GM18526 (cell line): ENCODE measurements around the gene NR6A1.

ENCODE experiments used
- POLR2A ChIP-seq: IDR thresholded peaks from 3 replicates; pipeline ENCODE4 v1.6.1; 2011; ENCODE audit not compliant: insufficient read length; ENCODE audit errors: extremely low read depth

NR6A1 gene

DNA sequence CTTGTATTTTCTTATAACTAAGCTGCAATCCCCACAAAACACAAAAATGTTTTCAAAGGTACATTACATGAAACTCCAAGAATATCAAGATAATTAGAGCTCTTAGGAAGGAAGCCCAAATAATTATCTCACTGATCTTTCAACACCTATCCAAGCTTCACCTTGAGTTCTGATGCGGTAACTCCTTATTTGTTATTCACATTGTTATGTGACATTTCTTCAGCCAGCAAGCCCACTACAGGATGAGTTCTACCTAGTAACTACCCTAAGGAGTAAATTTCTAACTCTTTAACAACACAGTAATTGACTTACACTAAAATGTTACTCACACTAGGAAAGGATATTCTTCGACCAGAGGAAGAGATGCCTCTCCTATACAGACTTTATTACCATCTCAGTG, 9.9 kb downstream of the NR6A1 start:
- no peak for TF ChIP-seq POLR2A

DNA sequence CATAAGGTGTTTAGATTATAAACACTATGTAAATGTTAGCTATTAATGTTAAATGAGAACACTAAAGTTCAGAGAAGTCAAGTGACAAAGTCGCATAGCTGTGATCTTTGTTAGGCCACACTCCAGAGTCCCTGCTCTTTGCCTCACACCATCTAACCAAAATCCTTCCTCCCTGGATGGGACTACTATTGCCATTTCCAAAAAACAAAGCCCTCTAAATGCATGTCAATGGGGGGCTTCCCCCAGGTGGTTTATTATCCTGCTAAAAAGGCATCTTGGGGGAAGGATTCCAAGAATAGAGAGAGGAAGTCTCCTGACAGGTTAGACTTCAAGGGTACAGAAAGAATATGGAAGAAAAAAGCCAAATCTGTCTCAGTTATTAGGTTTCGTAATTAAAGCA, 10.4 kb downstream of the NR6A1 start:
- no peak for TF ChIP-seq POLR2A

DNA sequence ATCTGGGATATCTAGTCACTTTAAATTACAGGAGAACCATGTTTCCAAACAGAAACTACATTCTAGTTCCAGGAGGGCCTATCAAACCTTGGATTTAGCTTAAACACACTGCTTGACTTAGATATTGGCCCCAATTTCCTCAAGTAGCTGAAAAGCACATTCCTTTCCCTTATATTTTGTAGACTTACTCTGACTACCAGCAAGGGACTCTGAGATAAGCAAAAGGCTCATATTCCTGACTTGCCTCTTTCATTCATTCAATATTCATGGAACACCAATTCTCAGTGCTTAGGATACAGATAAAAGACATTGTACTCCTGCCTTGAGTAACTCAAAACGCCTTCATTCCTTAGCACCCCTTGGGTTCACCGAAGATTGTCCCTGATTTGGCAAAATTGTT, 11.8 kb downstream of the NR6A1 start:
- no peak for TF ChIP-seq POLR2A

DNA sequence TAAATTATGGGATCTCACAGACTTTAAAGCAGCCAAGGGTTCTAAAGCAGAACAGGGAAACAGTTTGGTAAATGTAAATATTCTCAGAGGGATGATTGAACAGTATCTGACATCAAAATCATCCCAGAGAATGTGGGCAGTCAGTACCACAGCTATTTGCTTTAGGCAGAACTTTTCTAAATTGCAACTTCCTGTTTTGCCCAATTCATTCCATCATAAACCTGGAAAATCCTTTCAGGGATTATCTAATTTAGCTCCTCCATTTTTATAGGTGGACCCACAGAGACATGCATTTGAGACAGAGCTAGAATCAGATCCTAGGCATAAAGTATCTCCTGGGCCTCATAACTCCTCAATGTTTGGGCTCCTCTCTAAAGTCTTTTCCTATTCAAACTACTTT, 12.4 kb downstream of the NR6A1 start:
- no peak for TF ChIP-seq POLR2A

DNA sequence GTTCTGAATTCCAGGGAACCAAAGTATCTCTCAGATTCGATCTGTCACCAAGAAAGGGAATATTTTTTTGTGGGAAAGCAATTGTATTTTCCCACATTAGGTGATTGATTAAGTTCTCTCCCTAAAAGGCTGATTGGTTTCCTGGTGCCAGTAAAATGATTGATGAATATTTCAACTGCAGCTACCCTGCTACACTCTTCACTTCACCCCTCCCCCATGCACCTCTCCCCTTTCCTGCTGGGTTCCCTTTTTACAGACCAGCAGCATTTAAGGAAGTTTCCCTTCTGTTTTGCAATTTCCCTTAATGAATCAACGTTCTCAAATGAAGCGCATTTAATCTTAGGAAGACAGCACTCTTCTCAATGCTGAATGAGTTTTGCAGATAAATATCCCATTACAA, 13.1 kb downstream of the NR6A1 start:
- TF ChIP-seq POLR2A: no peak

DNA sequence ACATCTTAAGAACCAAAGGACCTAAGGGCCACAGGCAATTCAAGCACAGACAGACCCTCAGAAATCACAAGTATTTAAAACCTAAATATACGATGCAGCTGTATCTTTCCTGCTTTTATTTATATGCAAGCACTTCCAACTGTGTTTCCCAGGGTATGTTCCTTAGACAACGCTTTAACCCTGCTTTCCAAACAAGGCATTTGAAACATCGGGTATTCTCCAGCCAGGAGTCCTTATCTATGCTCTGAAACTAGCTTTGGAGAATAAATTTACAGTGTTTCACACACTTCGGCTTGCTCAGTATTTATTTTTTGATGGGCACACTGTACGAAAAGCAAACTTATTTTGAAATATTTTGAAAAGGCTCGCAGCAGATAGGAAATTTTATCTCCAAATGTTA, 13.5 kb downstream of the NR6A1 start:
- no peak for TF ChIP-seq POLR2A

DNA sequence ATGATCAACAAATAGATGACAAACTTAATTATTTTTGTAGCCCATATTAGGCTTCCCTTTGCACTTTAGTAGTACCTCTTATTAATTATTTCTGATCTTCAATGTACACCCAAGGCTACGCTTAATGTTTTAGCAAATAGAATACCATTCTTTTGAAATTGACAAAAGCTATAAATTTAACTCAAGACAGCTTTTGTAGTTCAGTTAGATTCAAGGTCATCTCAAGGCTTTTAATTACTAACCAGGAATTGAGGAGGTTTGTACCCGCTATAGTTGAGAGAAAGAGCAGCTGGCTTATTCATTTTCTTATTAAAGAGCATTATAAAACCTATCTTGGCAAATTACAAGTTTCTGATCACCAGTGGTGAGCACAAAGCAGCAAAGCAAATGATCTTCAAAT, 15.1 kb downstream of the NR6A1 start:
- no peak for TF ChIP-seq POLR2A

DNA sequence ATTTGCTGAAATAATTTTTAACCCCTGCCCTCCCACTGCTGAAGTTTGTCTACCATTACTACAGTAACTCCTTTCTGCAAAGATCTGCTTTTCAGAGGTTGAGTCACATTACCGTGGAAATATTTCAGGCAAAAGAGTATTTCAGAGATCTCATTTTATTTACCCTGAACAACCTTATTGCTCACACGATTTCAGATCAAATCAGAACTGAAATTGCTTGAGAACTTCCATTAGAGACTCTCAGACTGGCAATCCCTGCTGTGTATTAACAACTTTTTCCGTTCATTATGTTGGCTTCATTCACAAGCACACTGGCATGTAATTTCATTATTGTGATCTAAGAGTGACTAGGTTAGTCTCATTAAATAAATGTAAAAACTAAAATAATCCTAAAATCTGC, 16.1 kb downstream of the NR6A1 start:
- no peak for TF ChIP-seq POLR2A

DNA sequence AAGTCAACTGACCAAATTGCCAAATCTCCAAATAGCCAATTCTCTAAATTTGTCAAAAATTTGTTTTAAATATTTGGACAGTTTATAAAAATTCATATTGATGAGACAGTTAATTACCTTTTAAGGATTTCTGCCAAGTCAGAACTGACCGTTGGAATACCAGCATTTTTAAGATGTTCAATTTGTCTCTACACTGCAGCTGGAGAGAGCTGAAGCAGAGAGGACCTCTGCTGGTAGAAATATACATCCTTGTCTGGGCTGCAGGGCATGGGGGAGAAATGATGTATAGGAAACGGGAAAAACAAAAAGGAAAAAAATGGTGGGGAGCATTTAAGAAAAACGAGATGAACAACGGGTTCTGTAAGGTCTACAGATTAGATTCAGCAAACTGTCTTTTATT, 16.8 kb downstream of the NR6A1 start:
- TF ChIP-seq POLR2A: no peak

DNA sequence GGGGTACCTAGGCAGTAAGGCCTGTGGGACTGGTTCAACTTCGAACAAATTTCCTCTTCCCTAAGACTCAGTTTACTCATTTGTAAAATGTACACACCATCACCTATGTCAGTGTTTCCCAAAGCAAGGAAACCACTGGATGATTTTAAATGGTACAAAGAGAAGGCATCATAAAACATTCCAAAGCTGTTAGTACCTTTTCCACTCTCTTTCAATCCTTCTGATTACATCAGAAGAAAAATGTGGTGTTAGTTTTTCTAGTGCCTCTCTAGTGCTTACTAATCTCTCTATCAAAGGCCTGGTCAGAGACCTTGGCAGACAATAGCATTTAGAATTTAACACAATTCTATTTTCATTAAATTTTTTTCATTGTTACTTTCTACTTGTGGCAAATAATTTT, 18.1 kb downstream of the NR6A1 start:
- no peak for TF ChIP-seq POLR2A

DNA sequence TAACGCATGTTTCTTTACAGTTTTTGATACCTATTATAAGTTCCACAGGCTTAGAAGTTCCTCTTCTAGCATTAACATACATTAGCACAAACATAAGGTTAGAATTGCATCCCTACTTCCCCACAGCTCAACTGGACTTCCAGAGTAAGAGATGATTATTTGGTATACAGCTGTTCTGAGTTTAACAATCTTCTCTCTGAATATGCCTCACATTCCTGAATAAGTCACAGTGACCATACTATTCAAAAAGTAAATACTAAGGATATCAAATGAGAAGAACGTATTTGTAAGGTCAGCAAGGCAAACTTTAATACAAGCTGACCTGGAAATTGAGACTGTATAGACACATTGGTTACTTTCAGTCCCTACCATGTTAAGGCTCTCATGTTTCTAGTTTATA, 21.3 kb downstream of the NR6A1 start:
- no peak for TF ChIP-seq POLR2A

DNA sequence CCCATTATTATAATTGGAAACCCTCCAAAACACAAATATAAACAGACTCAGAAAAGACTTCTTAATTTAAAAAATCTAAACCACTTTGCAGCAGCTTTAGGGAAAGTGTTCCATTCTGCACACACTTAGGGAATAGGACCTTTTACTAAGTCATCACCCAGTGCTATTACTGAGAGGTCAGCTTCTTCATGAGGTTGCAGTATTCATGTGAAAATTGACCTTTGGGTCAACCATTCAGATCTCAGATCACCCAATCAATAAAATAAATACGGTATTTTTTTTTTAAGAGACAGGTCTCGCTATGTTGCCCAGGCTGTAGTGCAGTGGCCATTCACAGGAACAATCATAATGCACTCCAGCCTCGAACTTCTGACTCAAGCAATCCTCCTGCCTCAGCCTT, 21.8 kb downstream of the NR6A1 start:
- no peak for TF ChIP-seq POLR2A

DNA sequence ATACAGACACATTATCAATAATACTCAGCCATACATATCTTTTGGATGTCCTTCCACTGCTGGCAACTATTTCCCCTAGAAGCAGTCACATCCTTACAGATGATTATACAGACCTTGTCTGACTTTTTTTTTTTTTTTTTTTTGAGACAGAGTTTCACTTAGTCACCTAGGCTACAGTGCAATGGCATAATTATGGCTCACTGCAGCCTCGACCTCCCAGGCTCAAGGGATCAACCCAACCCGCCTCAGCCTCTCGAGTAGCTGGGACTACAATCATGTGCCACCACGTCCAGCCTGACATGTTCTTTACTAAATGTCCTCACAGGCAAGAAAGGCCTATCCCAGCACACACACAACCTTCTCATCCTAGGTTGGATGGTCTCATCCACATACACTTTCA, 24.0 kb downstream of the NR6A1 start:
- TF ChIP-seq POLR2A: no peak

DNA sequence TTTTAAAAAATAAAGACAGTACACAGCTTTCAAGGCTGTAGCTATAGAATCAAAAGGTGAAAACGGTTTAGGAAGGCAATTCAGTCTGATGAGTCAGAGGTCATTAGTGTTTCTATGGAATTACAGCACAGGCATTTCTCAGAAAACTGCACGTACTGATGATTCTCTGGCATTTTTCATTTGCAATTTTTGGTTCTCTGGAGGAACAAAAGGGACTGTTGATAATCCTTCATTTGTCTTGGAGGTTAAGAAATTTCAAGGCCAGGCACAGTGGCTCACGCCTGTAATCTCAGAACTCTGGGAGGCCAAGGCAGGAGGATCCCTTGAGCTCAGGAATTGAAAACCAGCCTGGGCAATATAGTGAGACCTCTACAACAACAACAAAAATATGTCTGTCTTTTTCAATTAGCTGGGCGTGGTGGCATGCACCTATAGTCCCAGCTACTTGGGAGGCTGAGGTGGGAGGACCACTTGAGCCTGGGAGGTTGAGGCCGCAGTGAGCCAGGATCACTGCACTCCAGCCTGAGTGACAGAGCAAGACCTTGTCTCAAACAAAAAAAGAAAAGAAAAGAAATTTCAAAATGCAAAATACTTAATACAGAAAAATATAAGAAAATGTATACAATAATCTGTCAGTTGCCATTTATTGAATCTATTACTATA, 27.3 kb downstream of the NR6A1 start:
- no peak for TF ChIP-seq POLR2A

DNA sequence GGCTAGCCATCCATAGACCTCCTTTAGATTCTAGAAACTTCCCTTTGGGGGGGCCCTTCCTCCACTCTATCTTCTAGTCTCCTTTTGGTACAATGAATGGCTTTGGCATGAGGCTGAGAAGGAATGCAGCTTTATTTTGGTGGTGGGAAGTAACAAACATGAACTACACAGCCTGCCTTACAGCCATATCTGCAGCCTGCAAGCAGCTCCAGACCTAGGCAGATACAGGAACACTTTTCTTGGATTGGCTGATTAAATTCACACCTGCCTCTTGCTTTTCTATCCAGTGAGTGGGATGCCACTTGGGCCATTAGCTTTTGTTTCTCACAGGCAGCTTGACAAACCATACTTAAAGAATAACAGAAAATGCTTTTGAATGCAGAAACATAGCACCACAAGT, 28.2 kb downstream of the NR6A1 start:
- TF ChIP-seq POLR2A: no peak

DNA sequence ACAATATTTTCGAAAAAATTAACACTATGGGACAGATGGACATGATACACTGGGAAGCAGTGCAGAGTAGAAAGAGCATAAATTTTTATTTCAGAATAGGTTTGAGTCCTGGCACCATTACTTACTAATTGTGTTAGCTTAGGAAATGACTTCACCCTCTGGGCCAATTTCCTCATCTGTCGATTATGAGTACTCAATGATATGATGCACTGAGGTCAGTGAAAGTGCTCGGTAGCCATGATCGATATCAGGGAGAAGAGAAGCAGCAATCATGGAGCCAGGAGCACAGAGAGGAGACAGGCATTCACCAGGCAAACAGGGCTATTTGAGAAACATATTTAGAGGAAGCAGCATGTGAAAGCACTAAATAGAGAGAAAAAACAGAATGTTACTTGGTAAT, 29.4 kb downstream of the NR6A1 start:
- no peak for TF ChIP-seq POLR2A

DNA sequence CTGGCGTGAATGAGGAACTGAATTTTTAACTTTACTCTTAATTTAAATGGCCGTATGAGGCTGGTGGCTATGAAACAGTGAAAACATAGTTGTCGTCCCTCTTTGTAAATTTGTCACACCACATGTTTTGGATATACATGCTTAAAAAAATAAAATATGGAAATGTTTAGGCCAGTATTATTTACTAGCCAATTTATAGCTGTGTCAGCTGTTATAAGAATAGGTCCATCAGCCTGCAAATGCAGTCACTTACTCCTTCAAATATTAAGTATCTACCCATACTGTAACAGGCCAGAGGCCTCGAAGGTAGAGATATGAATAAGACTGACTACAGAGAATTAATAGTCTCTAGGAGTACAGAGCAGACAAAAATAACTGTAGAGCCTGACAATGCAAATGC, 30.0 kb downstream of the NR6A1 start:
- TF ChIP-seq POLR2A: no peak

DNA sequence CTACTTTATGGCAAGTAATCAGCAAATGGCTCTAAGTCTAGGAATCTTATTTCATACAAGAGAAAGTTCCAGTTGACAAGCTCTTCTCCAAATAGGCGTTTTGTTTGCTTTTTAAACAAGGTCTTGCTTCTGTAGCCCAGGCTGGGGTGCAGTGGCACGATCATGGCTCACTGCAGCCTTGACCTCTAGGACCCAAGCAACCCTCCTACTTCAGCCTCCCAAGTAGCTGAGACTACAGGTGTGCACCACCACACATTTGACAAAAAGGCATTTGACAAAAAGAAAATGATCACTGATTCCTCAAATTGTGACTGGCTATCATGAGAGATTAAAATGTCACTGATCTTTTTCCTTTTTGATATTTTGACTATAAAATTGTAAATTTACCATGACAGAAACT, 31.8 kb downstream of the NR6A1 start:
- TF ChIP-seq POLR2A: no peak

DNA sequence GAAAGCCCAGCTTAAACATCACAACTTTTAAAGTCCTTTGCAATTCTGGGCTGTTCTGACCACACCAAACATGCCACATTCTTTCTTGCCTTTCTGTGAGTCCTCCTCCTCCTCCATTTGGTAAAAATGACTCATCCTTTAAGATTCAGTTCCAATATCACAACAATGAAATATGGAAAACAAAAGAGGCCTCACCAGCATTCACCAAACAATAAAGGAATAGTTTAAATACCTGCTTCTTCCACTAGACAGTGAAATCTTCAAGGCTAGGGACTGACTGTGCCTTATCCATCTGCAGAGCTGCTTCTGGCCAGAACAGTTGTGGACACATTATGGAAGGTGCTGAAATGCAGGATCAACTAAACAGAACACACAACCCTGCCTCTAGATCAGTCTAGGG, 36.0 kb downstream of the NR6A1 start:
- no peak for TF ChIP-seq POLR2A
